OCI-LY1 (cell line): ENCODE data around the gene EXOSC10.
A peak's percentile ranks its signal among the peaks of the same experiment; 100 is the strongest.

Source experiments
- H2AFZ ChIP-seq: fragments of 200-600 bp; sonication (generic), shearing (Covaris generic); 2 replicates; pipeline ENCODE4 v1.6.0; 2014; ENCODE audit warnings: antibody characterized with exemption, mild to moderate bottlenecking, low read length
- H3F3A ChIP-seq: fragments of 200-600 bp; sonication (generic), shearing (Covaris generic); 2 replicates; pipeline ENCODE4 v1.6.0; 2014; ENCODE audit warnings: mild to moderate bottlenecking, antibody characterized with exemption, low read length, moderate library complexity; ENCODE audit not compliant: insufficient read depth
- H3K27ac ChIP-seq: fragments of 200-600 bp; sonication (generic); 2 replicates; pipeline ENCODE4 v1.5.1; 2014; ENCODE audit warnings: low read length, mixed run types, mild to moderate bottlenecking, low read depth; ENCODE audit not compliant: poor library complexity, severe bottlenecking
- H3K27me3 ChIP-seq: fragments of 200-600 bp; sonication (generic); 2 replicates; pipeline ENCODE4 v1.6.0; 2014; ENCODE audit warnings: antibody characterized with exemption, mild to moderate bottlenecking, low read length, moderate library complexity; ENCODE audit not compliant: insufficient read depth
- H3K36me3 ChIP-seq: fragments of 200-600 bp; sonication (generic); 2 replicates; pipeline ENCODE4 v1.6.1; 2014; ENCODE audit warnings: mild to moderate bottlenecking, antibody characterized with exemption, low read length, moderate library complexity, mixed read lengths; ENCODE audit not compliant: insufficient read depth
- H3K4me1 ChIP-seq: fragments of 200-600 bp; sonication (generic); 2 replicates; pipeline ENCODE4 v1.5.1; 2014; ENCODE audit warnings: mild to moderate bottlenecking, low read length, moderate library complexity; ENCODE audit not compliant: insufficient read depth, severe bottlenecking
- H3K4me2 ChIP-seq: fragments of 200-600 bp; sonication (generic), shearing (Covaris generic); 2 replicates; pipeline ENCODE4 v1.6.1; 2014; ENCODE audit warnings: low read length
- H3K4me3 ChIP-seq: fragments of 200-600 bp; sonication (generic); 2 replicates; pipeline ENCODE4 v1.5.1; 2014; ENCODE audit warnings: low read length, low read depth, mild to moderate bottlenecking, mixed read lengths; ENCODE audit not compliant: poor library complexity, severe bottlenecking
- H3K79me2 ChIP-seq: fragments of 200-600 bp; shearing (Covaris generic); 2 replicates; pipeline ENCODE4 v1.6.1; 2016; ENCODE audit warnings: mixed run types, low read length, mixed read lengths; ENCODE audit not compliant: insufficient read depth
- H3K9ac ChIP-seq: fragments of 200-600 bp; sonication (generic), shearing (Covaris generic); 2 replicates; pipeline ENCODE4 v1.6.1; 2014; ENCODE audit warnings: mild to moderate bottlenecking, low read length, mixed read lengths
- H3K9me2 ChIP-seq: fragments of 200-600 bp; sonication (generic), shearing (Covaris generic); 2 replicates; pipeline ENCODE4 v1.6.1; 2014; ENCODE audit warnings: low read depth, mild to moderate bottlenecking, low read length, mixed read lengths
- H3K9me3 ChIP-seq: fragments of 200-600 bp; shearing (Covaris generic); 2 replicates; pipeline ENCODE4 v1.6.1; 2014; ENCODE audit warnings: low read length, mixed read lengths
- H4K20me1 ChIP-seq: fragments of 200-600 bp; sonication (generic), shearing (Covaris generic); 2 replicates; pipeline ENCODE4 v1.6.0; 2016; ENCODE audit warnings: mild to moderate bottlenecking, low read length; ENCODE audit not compliant: insufficient read depth
- CTCF ChIP-seq: fragments of 200-600 bp; sonication (generic), shearing (Covaris generic); IDR thresholded peaks from 2 replicates; pipeline ENCODE4 v1.5.1; 2017; ENCODE audit warnings: mild to moderate bottlenecking, antibody characterized with exemption, low read length, moderate library complexity, mixed read lengths
- EZH2 ChIP-seq: fragments of 200-600 bp; sonication (generic), shearing (Covaris generic); IDR thresholded peaks from 2 replicates; pipeline ENCODE4 v1.8.0; 2017; ENCODE audit warnings: borderline replicate concordance, mixed run types, mild to moderate bottlenecking, antibody characterized with exemption, low read length, moderate library complexity, mixed read lengths

Gene EXOSC10

GRCh38 chr1:11058026-11058425 lies 41.6 kb downstream of the EXOSC10 start:
- TF ChIP-seq CTCF = no peak
- TF ChIP-seq EZH2 = no peak
- H3K4me1 ChIP-seq = peaks cover 33% of the 10 kb centered on the region
- no peak overlapping the region for H2AFZ ChIP-seq
- H3K9ac ChIP-seq = no peak overlapping the region; the same call in 1 of the 2 replicates
- peaks cover 48% of the 10 kb centered on the region for H3K36me3 ChIP-seq
- peaks cover 18% of the 10 kb centered on the region; the same call in 1 of the 2 replicates for H3K79me2 ChIP-seq
- peak overlapping the region; percentile 94 for H3K4me3 ChIP-seq
- H3K9me3 ChIP-seq = no peaks in the 10 kb centered on the region
- no peaks in the 10 kb centered on the region for H3K9me2 ChIP-seq
- H3F3A ChIP-seq = no peaks in the 10 kb centered on the region
- no peaks in the 10 kb centered on the region for H3K27me3 ChIP-seq
- H3K27ac ChIP-seq = no peak overlapping the region
- H3K4me2 ChIP-seq = peak overlapping the region; percentile 81; the same call in 1 of the 2 replicates
- H4K20me1 ChIP-seq = no peaks in the 10 kb centered on the region

- peaks cover 18% of the 10 kb centered on the region; the same call in 1 of the 2 replicates for H3K79me2 ChIP-seq
- no peak overlapping the region for H3K4me2 ChIP-seq
- H3F3A ChIP-seq = no peaks in the 10 kb centered on the region
- H3K9ac ChIP-seq = no peak overlapping the region
- TF ChIP-seq EZH2 = no peak
- TF ChIP-seq CTCF = no peak
- peaks cover 38% of the 10 kb centered on the region for H3K4me1 ChIP-seq
- H3K9me2 ChIP-seq = no peaks in the 10 kb centered on the region
- peaks cover 43% of the 10 kb centered on the region for H3K36me3 ChIP-seq
- no peaks in the 10 kb centered on the region for H4K20me1 ChIP-seq
- H3K27ac ChIP-seq = no peak overlapping the region
- no peak overlapping the region for H2AFZ ChIP-seq
- no peaks in the 10 kb centered on the region for H3K9me3 ChIP-seq
- no peaks in the 10 kb centered on the region for H3K27me3 ChIP-seq
- H3K4me3 ChIP-seq = no peak overlapping the region
Observed at GRCh38 chr1:11057477-11057876, 42.2 kb downstream of the EXOSC10 start.

GRCh38 chr1:11056504-11056903 lies 43.2 kb downstream of the EXOSC10 start:
- Histone ChIP-seq H2AFZ (no peak overlapping the region), H3F3A (no peaks in the 10 kb centered on the region), H3K4me3 (no peak overlapping the region), H3K9me3 (no peaks in the 10 kb centered on the region), H3K4me1 (peaks cover 44% of the 10 kb centered on the region), H3K9ac (no peak overlapping the region), H4K20me1 (no peaks in the 10 kb centered on the region), H3K36me3 (peaks cover 43% of the 10 kb centered on the region), H3K79me2 (peaks cover 18% of the 10 kb centered on the region; the same call in 1 of the 2 replicates), H3K4me2 (no peak overlapping the region), H3K9me2 (no peaks in the 10 kb centered on the region), H3K27ac (no peak overlapping the region), H3K27me3 (no peaks in the 10 kb centered on the region)
- TF ChIP-seq EZH2 = no peak
- no peak for TF ChIP-seq CTCF
